ENCODE results near the gene SLC16A1. TPM values are rescaled to one million over a fixed set of nuclear protein-coding genes. Genes with fewer than 3 reads are reported as not detected.
"Not testable (repeated sequence)": the region's sequence is repeated elsewhere in the genome, so short reads cannot be mapped to it uniquely, and the experiment has no call there.

The SLC16A1 gene
- total and polyA plus RNA-seq, 2 experiments from 2014 or later = 97.5 to 178 TPM

DNA sequence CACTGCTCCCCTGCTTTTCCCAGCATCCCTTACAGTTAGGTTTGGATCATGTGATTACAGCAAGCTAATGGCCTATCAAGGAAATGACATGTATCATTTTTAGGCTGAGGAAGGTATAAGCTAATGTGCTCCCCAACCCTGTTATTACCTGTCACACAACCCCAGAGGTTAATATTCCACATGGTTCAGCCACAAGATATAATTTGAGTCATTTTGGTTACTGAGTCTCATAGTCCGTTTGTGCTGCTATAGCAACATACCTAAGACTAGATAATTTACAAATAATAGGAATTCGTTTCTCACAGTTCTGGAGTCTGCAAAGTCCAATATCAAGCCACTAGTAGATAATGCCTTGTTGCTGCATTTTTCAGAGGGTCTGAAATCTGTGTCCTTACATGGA, 29.1 kb upstream of the SLC16A1 start:
- no peaks in the 10 kb centered on the region for H3K9me2 ChIP-seq (ENCODE audit: insufficient read depth)
- TF ChIP-seq EZH2 (IDR thresholded peaks at IDR 0.05; ENCODE audit: insufficient read depth, poor library complexity, severe bottlenecking) (no peak), EZH2phosphoT487 (IDR thresholded peaks at IDR 0.05; ENCODE audit: insufficient read depth, low read depth) (no peak)
- H3K36me3 ChIP-seq (ENCODE audit: low read depth) = no peaks in the 10 kb centered on the region
- no peak overlapping the region for H2AFZ ChIP-seq
- no peak overlapping the region for H3K4me3 ChIP-seq
- no peak overlapping the region for H3K27ac ChIP-seq
- H3F3A ChIP-seq (ENCODE audit: insufficient read depth) = no peaks in the 10 kb centered on the region
- no peak overlapping the region for H3K4me2 ChIP-seq (ENCODE audit: unreplicated experiment)
- H3K79me2 ChIP-seq (ENCODE audit: insufficient read depth) = peaks cover 4% of the 10 kb centered on the region; the same call in 1 of the 2 replicates
- WGBS, 2 experiments (ENCODE audit: low coverage in 1 of 2, low lambda C conversion rate in 2 of 2, missing lambda C conversion rate in 2 of 2) = 81 to 87% methylated on average over 2 of the region's 2 CpGs
- H3K4me1 ChIP-seq (ENCODE audit: insufficient read depth) = no peaks in the 10 kb centered on the region
- H3K9me3 ChIP-seq (ENCODE audit: low read depth) = no peaks in the 10 kb centered on the region
- H3K27me3 ChIP-seq (replicated peaks; ENCODE audit: insufficient read depth) = no peaks in the 10 kb centered on the region
- no peaks in the 10 kb centered on the region for H4K20me1 ChIP-seq (ENCODE audit: insufficient read depth)
- H3K9ac ChIP-seq = no peak overlapping the region
- no peak for DNase-seq
- in situ Hi-C loops (cut with MboI) = no loop called here

DNA sequence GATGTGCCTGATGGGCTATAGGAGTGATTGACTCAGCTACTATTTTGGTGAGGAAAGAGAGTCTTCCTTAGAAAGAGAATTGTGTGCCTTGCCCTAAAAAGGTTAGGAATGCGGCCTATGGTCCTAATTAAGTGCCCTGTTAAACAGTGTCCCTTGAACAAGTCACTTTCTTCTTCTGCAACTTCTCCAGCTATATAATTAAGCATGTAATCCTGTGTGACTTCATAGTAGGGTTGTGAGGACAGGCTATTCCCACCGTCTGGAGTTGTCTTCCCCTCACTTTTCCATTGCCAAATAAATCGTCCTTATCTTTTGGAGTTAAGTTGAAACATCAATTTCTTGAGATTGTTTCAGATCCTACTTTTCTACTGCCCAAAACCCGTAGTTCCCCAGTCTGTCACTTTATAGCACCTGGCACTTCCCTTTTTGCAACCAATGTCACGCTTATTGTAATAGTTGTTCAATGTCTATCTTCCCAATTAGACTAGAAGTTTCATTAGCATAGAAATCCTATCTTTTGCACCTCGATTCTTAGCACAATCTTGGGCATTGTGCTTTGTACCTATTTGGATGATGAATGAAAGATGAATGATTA, 27.6 kb upstream of the SLC16A1 start:
- H3K4me2 ChIP-seq (ENCODE audit: unreplicated experiment) = no peak overlapping the region
- no peaks in the 10 kb centered on the region for H3K9me3 ChIP-seq (ENCODE audit: low read depth)
- no peaks in the 10 kb centered on the region for H3K27me3 ChIP-seq (replicated peaks; ENCODE audit: insufficient read depth)
- peaks cover under 1% of the 10 kb centered on the region; the same call in 1 of the 2 replicates for H3K79me2 ChIP-seq (ENCODE audit: insufficient read depth)
- no peaks in the 10 kb centered on the region for H3K4me1 ChIP-seq (ENCODE audit: insufficient read depth)
- H3K9me2 ChIP-seq (ENCODE audit: insufficient read depth) = no peaks in the 10 kb centered on the region
- TF ChIP-seq EZH2 (IDR thresholded peaks at IDR 0.05; ENCODE audit: insufficient read depth, poor library complexity, severe bottlenecking) (no peak), EZH2phosphoT487 (IDR thresholded peaks at IDR 0.05; ENCODE audit: insufficient read depth, low read depth) (no peak)
- 86 to 89% methylated on average over 6 of the region's 6 CpGs for WGBS, 2 experiments (ENCODE audit: low coverage in 1 of 2, low lambda C conversion rate in 2 of 2, missing lambda C conversion rate in 2 of 2)
- no peak overlapping the region for H3K27ac ChIP-seq
- no peak for DNase-seq
- H4K20me1 ChIP-seq (ENCODE audit: insufficient read depth) = no peaks in the 10 kb centered on the region
- no peak overlapping the region for H2AFZ ChIP-seq
- in situ Hi-C loops (cut with MboI) = no loop called here
- H3K4me3 ChIP-seq = no peak overlapping the region
- H3K36me3 ChIP-seq (ENCODE audit: low read depth) = no peaks in the 10 kb centered on the region
- no peak overlapping the region for H3K9ac ChIP-seq
- no peaks in the 10 kb centered on the region for H3F3A ChIP-seq (ENCODE audit: insufficient read depth)

GRCh38 chr1:112982853-112983536, 27.0 kb upstream of the SLC16A1 start:
- DNase-seq = no peak
- Histone ChIP-seq H3K4me1 (ENCODE audit: insufficient read depth) (no peaks in the 10 kb centered on the region), H3K79me2 (ENCODE audit: insufficient read depth) (peaks cover 6% of the 10 kb centered on the region; the same call in 1 of the 2 replicates), H2AFZ (no peak overlapping the region), H3K9me2 (ENCODE audit: insufficient read depth) (no peaks in the 10 kb centered on the region), H3K9ac (no peak overlapping the region), H3K27me3 (replicated peaks; ENCODE audit: insufficient read depth) (no peaks in the 10 kb centered on the region), H3K4me2 (ENCODE audit: unreplicated experiment) (no peak overlapping the region), H3K9me3 (ENCODE audit: low read depth) (no peaks in the 10 kb centered on the region), H4K20me1 (ENCODE audit: insufficient read depth) (no peaks in the 10 kb centered on the region), H3K4me3 (no peak overlapping the region), H3F3A (ENCODE audit: insufficient read depth) (no peaks in the 10 kb centered on the region), H3K27ac (no peak overlapping the region), H3K36me3 (ENCODE audit: low read depth) (no peaks in the 10 kb centered on the region)
- WGBS, 2 experiments (ENCODE audit: low coverage in 1 of 2, low lambda C conversion rate in 2 of 2, missing lambda C conversion rate in 2 of 2) = 89 to 94% methylated on average over 5 of the region's 5 CpGs
- TF ChIP-seq EZH2phosphoT487 (IDR thresholded peaks at IDR 0.05; ENCODE audit: insufficient read depth, low read depth) (no peak), EZH2 (IDR thresholded peaks at IDR 0.05; ENCODE audit: insufficient read depth, poor library complexity, severe bottlenecking) (no peak)
- in situ Hi-C loops (cut with MboI) = no loop called here

- H3K9me3 ChIP-seq (ENCODE audit: low read depth) = no peaks in the 10 kb centered on the region
- no peaks in the 10 kb centered on the region for H3K36me3 ChIP-seq (ENCODE audit: low read depth)
- no peak overlapping the region for H3K9ac ChIP-seq
- H3K27ac ChIP-seq = no peak overlapping the region
- H3K4me3 ChIP-seq = no peak overlapping the region
- H3K79me2 ChIP-seq (ENCODE audit: insufficient read depth) = peaks cover 7% of the 10 kb centered on the region; the same call in 1 of the 2 replicates
- DNase-seq = no peak
- H3K4me2 ChIP-seq (ENCODE audit: unreplicated experiment) = no peak overlapping the region
- WGBS, 2 experiments (ENCODE audit: low coverage in 1 of 2, low lambda C conversion rate in 2 of 2, missing lambda C conversion rate in 2 of 2) = 79 to 83% methylated on average over 2 of the region's 2 CpGs
- H2AFZ ChIP-seq = no peak overlapping the region
- no peaks in the 10 kb centered on the region for H3K4me1 ChIP-seq (ENCODE audit: insufficient read depth)
- in situ Hi-C loops (cut with MboI) = no loop called here
- H3K27me3 ChIP-seq (replicated peaks; ENCODE audit: insufficient read depth) = no peaks in the 10 kb centered on the region
- no peaks in the 10 kb centered on the region for H3K9me2 ChIP-seq (ENCODE audit: insufficient read depth)
- no peaks in the 10 kb centered on the region for H3F3A ChIP-seq (ENCODE audit: insufficient read depth)
- H4K20me1 ChIP-seq (ENCODE audit: insufficient read depth) = no peaks in the 10 kb centered on the region
- TF ChIP-seq EZH2 (IDR thresholded peaks at IDR 0.05; ENCODE audit: insufficient read depth, poor library complexity, severe bottlenecking) = no peak
- no peak for TF ChIP-seq EZH2phosphoT487 (IDR thresholded peaks at IDR 0.05; ENCODE audit: insufficient read depth, low read depth)
Observed at GRCh38 chr1:112982328-112982727, 26.3 kb upstream of the SLC16A1 start.

DNA sequence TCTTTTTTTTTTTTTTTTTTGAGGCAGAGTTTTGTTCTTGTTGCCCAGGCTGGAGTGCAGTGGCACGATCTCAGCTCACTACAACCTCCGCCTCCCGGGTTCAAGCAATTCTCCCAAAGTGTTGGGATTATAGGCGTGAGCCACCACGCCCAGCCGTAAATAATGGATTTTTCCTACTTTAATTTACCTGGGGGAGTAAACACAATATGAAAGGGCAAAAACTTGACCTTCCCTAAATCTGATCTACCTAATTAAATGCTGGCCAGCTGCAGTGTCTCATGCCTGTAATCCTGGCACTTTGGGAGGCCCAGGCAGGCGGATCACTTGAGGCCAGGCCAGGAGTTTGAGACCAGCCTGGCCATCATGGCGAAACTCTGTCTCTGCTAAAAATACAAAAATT, 25.8 kb upstream of the SLC16A1 start:
- in situ Hi-C loops (cut with MboI); H3K79me2 ChIP-seq (ENCODE audit: insufficient read depth); H3K27me3 ChIP-seq (replicated peaks; ENCODE audit: insufficient read depth); H3K9me3 ChIP-seq (ENCODE audit: low read depth); H3K4me2 ChIP-seq (ENCODE audit: unreplicated experiment); H3K9me2 ChIP-seq (ENCODE audit: insufficient read depth); DNase-seq; H3F3A ChIP-seq (ENCODE audit: insufficient read depth); H3K36me3 ChIP-seq (ENCODE audit: low read depth); H4K20me1 ChIP-seq (ENCODE audit: insufficient read depth); H3K9ac ChIP-seq; H3K4me3 ChIP-seq; H3K27ac ChIP-seq; H2AFZ ChIP-seq; H3K4me1 ChIP-seq (ENCODE audit: insufficient read depth): not testable (repeated sequence)
- WGBS, 2 experiments (ENCODE audit: low coverage in 1 of 2, low lambda C conversion rate in 2 of 2, missing lambda C conversion rate in 2 of 2) = 95 to 97% methylated on average over 8 of the region's 8 CpGs

Measured in GM23248 (cell line).